HG03045 (cell line): ENCODE results near the gene MFSD6L.

Experiments
- ATAC-seq: cut with Tn5 transposase; IDR thresholded peaks from one replicate; pipeline ENCODE4 v1.9.1; 2021; ENCODE audit warnings: mild to moderate bottlenecking, moderate library complexity; ENCODE audit not compliant: unreplicated experiment

The MFSD6L gene

DNA sequence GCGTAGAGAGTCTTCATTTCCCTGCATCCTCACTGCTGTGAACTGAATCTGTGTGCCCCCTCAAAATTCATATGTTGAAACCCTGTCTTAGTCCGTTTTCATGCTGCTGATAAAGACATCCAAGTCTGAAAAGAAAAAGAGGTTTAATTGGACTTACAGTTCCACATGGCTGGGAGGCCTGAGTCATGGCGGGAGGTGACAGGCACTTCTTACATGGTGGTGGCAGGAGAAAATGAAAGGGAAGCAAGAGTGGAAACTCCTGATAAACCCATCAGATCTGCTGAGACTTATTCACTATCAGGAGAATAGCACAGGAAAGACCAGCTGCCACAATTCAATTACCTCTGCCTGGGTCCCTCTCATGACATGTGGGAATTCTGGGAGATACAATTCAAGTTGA lies 51.4 kb downstream of the MFSD6L start:
- no peak for ATAC-seq
